GM18499 (cell line): ENCODE data around the gene TEX11.
"Not testable (repeated sequence)": the region's sequence is repeated elsewhere in the genome, so short reads cannot be mapped to it uniquely, and the experiment has no call there.

Experiments used
- ATAC-seq: cut with Tn5 transposase; IDR thresholded peaks from one replicate; pipeline ENCODE4 v1.9.1; 2021; ENCODE audit warnings: moderate number of reproducible peaks; ENCODE audit not compliant: insufficient read depth, unreplicated experiment

Gene TEX11

DNA sequence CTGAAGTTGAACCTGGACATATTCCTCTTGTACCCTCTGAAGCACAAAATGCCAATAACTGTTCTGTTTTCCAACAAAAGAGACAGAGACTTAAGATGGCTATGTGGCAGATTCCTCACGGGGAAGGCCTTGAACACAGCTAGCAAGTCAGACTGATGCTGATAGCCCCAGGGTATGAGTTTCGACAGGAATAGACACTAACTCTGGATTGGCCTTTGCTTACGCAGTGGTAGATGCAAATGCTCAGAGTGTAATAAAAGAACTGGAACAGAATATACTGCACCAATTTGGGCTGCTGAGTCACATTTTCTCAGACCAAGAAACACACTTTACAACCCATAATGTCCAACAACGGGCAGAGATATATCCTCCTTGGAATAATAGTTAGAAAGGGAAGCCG, 290.0 kb downstream of the TEX11 start:
- ATAC-seq: no peak

DNA sequence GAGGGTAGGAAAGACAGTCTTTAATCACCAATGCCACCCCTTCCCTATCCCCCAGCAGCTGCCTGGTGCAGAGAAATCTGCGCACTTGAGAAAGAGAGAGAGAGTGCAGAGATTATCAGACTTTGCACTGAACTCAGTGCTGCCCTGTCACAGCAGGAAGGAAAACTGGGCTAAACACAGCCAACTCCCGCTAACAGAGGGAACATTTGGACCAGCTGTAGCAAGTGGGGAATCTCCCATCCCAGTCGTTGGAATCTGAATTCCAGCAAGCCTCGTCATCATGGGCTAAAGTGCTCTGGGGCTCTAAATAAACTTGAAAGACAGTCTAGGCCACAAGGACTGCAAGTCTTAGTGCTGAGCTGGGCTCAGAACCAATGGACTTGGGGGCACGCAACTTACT, 295.2 kb downstream of the TEX11 start:
- ATAC-seq: no peak

DNA sequence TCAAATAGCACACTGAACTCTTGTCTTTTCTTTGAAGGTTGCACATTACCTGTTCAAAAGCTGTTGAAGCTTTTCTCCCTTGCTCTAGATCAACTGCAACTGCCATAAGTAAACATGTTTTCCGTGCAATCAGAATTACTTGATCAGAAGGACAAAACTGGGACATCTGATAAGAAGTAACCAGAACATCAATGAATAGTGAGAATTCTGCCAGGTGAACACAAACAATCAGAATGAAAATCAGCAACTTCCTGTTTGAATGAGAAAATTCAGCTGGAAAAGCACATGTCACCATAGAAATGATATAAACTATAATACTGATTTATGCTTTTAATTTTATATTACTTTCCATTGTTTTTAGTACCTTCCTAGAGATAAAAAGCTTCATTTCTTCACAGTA, 303.2 kb downstream of the TEX11 start:
- no peak for ATAC-seq

DNA sequence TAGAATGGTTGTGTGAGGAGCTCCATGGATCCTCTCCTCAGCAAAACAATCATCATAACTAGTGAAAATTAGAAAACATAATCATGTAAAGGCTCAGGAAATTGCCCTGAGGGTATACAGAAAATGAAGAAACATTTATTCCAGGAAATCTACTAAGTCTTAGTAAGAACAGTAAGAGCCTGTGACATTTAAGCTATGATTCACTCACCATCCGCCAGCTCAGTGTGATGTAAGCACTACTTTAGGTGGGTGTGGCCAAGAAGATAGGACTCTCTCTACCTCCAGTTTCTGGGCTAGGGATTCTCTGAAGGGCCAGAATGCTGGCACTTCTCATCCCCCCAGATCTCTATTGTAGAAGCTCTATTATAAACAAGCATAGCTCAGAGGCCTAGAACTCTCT, 316.4 kb downstream of the TEX11 start:
- ATAC-seq: no peak

DNA sequence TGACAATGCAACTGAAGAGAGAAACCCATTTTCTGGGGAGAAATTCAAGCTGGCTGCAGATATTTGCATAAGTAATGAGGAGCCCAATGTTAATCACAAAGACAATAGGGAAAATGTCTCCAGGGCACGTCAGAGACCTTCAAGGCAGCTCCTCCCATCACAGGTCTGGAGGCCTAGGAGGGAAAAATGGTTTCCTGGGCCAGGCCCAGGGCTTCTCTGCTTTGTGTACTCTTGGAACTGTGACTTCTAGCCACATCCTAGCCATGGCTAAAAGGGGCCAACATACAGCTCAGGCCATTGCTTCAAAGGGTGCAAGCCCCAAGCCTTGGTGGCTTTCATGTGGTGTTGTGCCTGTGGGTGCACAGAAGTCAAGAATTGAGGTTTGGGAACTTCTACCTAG, 321.4 kb downstream of the TEX11 start:
- not testable (repeated sequence) for ATAC-seq

DNA sequence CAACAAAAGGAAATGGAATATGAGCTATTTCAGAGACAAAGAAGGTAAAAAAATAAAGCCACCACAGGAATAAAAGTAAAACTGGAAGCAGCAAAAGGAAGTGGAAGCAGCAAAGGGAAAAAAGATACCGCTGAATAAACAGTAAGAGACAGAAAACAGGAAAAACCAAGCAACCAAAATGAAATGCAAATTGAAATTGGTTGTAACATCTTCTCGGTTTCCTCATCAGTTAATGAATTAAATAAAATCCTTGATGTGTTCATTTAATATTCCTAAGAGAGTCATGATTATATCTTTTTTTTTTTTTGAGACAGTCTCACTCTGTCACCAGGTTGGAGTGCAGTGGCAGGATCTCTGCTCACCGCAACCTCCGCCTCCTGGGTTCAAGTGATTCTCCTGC, 331.1 kb downstream of the TEX11 start:
- ATAC-seq: no peak

DNA sequence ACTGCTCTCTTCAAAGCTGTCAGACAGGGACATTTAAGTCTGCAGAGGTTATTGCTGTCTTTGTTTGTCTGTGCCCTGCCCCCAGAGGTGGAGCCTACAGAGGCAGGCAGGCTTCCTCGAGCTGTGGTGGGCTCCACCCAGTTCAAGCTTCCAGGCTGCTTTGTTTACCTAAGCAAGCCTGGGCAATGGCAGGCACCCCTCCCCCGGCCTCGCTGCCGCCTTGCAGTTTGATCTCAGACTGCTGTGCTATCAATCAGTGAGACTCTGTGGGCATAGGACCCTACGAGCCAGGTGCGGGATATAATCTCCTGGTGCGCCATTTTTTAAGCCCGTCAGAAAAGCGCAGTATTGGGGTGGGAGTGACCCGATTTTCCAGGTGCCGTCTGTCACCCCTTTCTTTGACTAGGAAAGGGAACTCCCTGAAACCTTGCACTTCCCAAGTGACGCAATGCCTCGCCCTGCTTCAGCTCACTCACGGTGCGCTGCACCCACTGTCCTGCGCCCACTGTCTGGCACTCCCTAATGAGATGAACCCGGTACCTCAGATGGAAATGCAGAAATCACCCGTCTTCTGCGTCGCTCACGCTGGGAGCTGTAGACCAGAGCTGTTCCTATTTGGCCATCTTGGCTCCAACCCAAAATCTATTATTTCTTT, 338.5 kb downstream of the TEX11 start:
- not testable (repeated sequence) for ATAC-seq

DNA sequence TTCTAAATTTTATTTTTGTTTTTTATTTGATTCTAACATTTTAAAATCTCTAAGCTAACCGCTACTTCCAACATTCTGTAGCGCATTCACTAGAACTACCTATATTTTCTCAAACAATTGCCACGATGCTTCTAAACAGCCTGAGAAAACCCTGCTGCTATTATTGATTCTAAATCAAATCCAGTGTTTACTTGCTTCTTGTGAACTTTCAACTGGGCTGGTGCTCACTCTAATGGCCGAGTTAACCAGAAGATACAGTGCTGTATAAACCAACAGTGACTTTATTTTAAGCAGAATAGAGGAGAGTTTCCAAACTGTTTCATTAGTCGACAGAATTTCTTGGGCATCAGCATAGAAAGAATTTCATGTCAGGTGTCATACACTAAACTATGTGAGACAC, 353.6 kb downstream of the TEX11 start:
- ATAC-seq: no peak

DNA sequence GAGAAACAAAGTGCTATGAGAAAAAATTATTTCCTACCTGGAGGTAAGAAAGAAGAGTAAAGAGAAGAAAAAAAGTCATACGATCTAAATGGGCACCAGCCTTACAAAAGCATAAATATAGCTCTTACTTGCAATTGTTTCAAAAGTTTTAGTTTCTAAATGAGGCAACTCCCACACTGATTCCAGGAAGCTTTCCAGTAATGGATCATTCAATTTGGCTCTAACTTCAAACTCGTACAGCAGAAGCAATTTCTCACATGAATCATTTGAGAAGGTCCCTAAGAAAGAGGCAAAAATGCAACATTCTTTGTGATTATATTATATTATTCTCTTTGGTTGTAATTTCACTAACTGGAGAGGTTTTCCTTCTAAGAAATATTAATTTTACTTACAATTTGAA, 354.0 kb downstream of the TEX11 start:
- no peak for ATAC-seq

DNA sequence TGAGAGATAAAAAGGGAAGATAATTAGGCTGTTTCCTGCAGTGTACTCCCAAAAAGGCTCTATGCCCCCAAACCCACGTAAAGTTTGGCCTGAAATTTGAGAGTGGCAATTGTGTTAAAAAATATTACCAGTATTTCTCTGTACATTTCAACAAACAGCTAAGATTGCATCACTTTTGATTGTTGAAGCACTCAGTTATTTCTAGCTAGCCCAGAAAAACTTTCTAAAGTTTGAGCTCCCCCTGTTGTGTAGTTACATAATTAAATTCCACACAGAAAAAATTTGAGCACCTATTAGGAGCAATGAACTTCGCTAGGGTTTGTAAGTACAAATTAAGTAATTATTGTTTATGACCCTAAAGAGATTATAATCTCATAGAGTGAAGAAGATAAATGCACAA, 354.4 kb downstream of the TEX11 start:
- no peak for ATAC-seq

DNA sequence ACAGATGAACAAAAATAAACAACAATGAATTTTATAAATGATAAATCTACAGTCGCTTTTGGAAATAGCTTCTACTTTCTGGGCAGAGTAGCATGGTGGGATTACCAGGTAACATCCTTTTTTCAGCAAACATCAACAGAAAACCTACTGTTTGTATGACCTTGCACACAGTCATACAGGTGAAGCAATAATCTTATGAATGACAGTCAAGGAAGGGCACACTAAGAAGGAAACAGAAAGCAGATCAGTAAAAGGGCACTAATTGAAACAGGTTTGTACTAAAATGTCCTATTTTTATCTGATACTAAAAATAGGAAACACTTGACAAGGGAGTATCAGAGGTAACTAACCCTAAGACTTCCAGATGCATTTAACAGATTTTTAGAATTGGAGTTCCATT, 355.0 kb downstream of the TEX11 start:
- peak; percentile 76 for ATAC-seq

DNA sequence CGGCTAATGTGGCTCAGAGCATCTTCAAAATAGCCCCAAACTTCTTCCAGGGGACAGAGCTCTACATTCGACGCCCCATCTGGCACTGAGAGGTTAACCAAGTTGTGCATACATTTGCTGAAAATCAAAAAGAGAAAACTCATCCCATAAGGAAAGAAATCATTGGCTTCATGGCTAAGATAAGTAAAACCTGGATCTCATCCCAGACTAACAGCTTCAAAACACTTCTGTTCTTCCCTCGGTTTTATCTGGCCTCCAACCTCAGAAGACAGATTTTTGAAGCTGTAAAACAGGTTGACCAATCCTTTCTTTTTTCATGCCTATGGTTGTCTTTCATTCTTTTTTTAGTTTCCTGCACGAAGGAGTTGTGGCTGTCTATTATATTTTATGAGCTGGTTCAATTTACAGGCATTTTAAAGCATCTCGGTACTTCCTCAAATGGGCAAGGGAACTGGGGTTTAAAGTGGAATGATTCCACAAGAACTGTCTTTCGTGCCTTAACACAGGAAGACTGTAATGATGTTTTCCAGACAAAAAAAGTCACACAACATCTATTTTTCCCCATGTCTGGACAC, 356.3 kb downstream of the TEX11 start:
- ATAC-seq: no peak

DNA sequence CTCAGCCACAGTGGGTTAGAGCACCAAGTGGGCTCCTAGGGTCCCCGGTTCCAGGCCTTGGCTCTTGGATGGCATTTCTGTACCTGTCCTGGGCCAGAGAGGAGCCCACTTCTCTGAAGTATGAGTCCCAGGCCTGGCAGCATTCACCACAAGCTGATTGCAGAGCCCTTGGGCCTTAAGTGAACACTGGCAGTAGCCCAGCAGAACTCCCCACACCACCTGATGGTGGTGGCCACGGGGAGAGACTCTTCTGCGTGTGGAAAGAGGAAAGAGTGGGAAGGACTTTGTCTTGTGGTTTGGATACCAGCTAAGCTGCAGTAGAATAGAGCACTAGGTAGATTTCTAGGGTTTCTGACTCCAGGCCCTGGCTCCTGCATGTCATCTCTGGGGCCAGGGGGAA, 359.1 kb downstream of the TEX11 start:
- no peak for ATAC-seq

DNA sequence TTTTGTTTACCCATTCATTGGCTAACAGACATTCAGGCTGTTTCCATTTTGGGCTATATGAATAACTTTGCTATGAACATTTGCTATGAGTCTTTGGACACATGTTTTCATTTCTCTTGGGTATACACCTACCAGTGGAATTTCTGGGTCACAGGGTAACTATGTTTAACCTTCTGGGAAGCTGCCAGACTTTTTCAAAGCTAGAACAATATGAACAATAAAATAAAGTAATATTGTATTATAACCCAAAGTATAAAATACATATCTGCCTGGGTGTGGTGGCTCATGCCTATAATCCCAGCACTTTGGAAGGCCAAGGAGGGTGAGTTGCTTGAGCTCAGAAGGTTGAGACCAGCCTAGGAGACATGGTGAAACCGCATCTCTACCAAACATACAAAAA, 373.3 kb downstream of the TEX11 start:
- ATAC-seq: no peak

DNA sequence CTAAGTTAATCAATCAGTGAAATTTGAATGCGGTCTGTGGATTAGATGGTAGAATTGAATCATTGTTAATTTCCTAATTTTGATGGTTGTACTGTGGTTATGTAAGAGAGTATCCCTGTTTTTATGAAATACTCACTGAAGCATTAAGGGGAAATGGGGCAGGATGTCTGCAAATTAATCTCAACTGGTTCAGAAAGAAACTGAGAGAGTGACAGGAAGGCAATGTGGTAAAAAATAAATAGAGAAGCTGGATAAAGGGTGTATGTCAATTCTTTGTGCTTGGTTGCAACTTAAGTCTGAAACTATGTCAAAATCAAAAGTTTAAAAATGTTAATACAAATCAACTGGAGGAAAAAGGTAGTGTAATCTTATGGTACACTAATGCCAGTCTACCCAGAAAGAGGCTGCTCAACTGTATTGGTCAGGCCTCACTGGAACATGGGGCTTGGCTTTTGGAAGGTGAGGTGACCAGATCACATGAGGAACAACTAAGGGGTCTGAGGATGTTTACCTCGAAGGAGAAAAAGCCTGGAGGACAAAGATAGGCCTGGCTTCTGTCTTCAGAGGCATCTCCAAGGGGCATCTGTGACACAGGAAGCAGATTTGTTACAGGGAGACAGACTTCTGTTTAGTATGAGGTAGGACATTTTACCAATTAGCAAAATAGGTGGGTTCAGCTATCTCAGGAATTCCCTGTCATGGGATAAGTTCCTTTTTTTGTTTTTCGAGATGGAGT, 380.7 kb downstream of the TEX11 start:
- no peak for ATAC-seq

DNA sequence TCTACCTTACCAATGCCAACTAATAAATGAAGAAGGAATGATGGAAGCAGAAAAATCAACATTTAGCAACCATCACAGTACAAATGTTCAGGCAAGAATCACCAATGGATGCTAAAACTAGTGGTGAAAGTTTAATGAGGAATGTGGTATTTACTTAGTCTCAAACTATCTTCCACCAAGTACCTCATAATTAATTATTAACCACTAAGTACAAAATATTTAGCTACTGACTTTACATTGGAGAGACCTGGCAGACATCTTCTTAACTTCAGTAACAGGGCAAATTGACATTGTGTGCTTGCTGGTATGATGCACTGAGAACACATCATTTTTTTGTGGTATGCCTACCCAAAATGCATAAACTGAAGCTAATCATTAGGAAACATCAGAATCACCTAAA, 381.5 kb downstream of the TEX11 start:
- no peak for ATAC-seq

DNA sequence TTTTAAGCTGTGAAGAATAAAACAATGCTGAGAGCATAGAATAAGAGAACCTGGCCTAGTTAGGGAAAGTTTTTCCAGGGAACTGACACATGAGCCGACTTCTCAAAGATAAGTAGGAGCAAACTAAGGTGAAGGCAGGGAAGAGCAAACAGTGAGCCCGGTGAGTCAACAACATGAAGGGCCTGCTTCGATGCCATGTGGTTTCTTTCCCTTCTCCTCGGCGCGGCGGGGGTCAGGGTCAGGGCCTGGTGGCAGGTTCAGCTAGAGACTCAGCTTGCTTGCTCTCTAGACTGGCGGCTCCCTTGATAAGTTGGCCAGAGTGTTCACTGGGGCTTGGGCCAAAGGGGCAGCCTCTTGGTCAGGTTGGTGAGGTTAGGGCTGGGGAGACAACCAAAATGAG, 382.8 kb downstream of the TEX11 start:
- ATAC-seq: no peak

DNA sequence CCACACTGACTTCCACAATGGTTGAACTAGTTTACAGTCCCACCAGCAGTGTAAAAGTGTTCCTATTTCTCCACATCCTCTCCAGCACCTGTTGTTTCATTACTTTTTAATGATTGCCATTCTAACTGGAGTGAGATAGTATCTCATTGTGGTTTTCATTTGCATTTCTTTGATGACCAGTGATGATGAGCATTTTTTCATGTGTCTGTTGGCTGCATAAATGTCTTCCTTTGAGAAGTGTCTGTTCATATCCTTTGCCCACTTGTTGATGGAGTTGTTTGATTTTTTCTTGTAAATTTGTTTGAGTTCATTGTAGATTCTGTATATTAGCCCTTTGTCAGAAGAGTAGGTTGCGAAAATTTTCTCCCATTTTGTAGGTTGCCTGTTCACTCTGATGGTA, 392.8 kb downstream of the TEX11 start:
- not testable (repeated sequence) for ATAC-seq

DNA sequence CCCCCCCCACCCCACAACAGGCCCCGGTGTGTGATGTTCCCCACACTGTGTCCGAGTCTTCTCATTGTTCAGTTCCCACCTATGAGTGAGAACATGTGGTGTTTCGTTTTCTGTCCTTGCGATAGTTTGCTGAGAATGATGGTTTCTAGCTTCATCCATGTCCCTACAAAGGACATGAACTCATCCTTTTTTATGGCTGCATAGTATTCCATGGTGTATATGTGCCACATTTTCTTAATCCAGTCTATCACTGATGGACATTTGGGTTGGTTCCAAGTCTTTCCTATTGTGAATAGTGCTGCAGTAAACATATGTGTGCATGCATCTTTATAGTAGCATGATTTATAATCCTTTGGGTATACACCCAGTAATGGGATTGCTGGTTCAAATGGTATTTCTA, 393.2 kb downstream of the TEX11 start:
- not testable (repeated sequence) for ATAC-seq

DNA sequence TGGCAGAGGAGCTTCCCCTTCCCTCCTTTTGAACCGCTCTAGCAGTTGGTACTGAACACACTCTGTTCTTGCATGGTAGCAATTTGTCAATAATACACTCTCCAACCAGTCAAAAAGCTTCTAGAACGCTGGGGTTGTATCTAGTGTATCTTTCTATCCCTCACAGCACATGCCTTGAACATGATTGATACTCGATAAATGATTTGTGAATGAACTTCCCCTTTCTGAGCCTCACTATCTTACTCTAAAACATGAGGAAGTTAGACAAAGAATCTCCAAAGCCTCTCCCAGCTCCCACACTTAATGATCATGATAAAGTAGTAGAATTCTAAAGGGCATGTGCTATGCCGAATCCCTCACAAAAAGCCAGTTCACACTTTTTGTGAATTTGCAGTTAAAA, 399.4 kb downstream of the TEX11 start:
- no peak for ATAC-seq

DNA sequence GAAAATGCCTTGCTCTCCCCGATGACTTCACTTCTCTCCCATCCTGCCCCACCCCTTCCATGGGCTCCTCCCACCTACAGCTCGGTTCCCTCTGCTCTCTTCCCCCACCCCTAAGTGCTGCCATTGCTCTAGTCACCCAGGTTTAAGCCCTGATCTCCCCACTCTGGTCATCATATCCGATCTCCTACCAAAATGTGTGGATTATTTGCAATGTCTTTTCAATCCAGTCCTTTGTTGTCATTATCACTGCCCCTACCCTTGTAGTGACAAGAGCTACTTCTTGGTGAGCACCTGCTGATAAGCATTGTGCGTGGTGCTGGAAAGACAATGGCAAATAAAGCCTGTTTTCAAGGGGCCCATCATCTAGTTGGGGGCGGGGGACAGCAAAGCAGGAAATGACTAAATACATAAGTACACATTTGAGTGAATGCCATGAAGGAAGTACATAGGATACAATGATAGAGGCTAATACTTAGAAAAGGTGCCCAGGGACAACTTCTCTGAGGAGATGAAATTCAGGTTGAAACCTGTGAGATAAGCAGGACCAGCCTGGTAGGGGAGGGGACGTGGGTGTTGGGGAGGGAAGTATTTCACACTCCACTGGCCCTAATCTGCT, 400.1 kb downstream of the TEX11 start:
- peak; percentile 39 for ATAC-seq
